Stimulated activated CD8-positive, alpha-beta memory T cell treated with anti-CD3 and anti-CD28 coated beads, Interleukin-12 subunit alpha, Interleukin-12 subunit beta, amount 100 ng/mL, for 4 hours (primary cell): ENCODE results near the gene ARAP2.

ENCODE experiments used
- DNase-seq: peaks from one replicate; pipeline ENCODE4 v3.0.0-alpha.2; 2020; ENCODE audit warnings: low read depth

Gene ARAP2

DNA sequence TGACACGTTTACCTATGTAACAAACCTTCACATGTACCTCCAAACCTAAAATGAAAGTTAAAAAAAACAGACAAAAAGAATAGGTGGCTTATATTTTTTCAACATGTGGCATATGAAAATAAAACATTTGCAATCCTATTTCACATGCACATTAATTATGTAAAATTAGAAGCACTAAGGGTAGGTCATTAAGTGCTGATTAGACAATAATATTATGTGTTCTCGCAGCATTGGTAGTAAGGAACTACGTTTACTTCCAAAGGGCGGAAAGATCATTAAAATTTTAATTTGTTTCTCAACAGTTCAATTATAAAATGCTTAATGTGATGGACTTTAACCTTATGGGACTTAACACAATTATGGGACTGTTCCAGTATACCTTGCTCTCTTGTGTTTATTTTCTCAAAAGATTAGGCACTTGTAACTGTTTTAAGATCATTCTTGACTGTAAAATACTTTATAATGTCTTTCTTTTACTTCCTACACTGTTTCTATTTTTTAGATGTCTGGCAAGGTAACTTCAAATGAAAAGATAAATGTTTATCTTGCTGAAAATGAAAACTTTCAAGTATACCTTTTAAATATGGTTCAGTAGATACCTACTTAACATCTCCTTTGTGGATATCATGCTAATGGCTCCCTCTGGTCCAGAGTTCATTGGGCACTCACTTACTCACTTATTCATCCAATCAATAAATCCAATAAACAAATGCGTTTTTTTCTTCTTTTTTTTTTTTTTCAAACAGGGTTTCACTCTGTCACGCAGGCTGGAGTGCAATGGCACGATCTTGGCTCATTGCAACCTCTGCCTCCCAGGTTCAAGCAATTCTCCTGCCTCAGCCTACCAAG, 202.0 kb downstream of the ARAP2 start:
- no peak for DNase-seq

DNA sequence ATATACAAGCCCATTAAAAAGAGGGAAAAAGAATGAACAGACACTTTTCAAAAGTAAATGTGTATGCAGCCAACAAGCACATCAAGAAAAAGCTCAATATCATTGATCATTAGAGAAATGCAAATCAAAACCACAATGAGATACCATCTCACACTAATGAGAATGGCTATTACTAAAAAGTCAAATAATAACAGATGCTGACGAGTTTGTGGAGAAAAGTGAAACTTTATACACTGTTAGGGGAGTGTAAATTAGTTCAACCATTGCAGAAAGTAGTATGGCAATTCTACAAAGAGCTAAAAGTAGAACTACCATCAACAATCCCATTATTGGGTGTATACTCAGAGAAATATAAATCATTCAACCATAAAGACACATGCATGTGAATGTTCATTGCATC, 203.0 kb downstream of the ARAP2 start:
- DNase-seq = no peak

DNA sequence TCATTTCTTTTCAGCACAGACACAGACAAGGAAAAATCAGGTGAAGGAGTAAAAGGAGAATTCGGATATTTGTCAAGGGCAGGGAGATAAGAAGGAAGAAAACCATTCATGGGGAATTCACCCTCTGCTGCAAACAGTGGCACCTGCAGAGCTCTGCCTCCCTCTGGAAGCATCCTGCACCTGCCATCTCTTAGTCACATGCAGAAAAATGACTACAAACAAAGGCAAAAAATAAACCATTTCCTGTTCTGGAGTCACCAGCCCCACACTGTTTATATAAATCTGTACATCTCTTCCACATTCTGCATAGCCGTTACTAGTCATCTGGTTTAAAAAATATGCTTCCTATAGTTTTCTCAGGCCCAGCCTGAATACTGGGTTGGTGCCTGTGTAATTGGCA, 205.3 kb downstream of the ARAP2 start:
- no peak for DNase-seq

DNA sequence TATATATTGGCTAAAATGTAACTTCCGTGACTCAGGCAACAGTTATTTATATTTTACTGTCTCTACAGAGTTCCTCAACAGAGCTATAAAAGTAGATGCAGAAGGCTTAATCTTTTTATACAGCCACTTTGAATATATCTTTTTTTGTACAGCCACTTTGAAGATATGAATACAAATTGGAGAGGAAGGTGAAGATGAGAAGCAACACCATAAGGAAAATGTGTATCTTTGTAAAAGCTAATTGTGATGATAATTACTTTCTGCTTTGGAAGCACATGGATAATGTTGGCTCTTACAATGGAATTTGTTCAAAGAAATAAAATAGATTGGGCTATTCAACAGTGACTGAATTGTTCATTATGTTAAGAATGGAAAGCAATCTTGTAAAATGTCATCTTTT, 205.8 kb downstream of the ARAP2 start:
- no peak for DNase-seq

DNA sequence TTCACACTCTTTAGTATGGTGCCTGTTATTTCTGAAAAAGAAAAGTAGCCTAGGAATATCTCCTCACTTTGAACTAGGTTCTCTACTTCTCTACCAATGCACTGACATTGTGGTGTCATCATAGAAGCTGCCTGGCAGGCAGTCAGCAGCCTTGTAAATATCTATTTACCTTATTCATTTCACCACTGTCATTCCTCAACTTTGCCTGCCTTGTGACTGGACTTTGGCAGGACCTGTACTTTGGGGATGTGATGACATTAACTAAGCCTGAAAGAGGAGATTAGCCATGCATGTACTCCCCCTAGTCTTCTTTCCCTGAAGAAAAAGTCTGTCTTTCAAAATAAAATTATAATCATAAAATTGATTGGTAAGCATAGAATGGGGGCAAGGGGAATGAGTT, 207.2 kb downstream of the ARAP2 start:
- DNase-seq = no peak

DNA sequence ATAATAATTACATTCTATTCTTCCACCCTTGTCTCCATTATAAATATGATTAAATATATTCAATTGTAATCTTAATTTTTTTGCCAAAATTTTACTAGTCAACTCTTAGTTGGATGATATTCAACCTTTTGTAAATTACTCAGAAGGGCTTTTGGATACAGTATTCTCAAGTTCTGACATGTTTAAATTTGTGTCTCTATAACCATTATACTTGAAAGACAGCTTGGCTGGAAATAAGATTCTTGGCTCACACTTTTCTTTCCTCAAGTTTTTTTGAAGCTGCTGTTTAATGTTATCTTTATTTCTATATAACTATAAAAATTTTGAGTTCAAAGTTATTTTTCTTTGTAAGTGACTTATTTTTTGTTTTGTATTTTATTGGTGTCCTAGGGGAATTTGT, 214.4 kb downstream of the ARAP2 start:
- no peak for DNase-seq

DNA sequence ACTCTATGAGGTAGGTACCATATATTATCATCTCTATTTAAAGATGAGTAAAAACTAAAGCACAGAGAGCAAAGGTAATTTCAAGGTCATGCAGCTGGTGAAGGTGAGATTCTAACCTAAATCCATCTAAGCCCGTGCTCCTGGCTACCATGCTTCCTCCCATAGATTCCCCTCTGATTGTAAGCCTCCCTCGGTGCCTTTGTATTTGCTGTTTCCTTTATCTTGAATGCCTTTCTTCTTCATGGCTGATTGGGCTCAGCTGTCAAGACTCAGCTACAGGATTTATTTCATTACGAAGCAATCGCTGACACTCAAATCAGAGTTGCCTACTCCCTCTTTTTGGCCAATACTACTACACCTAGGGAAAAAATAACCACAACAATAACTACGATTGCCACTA, 217.1 kb downstream of the ARAP2 start:
- DNase-seq = no peak

DNA sequence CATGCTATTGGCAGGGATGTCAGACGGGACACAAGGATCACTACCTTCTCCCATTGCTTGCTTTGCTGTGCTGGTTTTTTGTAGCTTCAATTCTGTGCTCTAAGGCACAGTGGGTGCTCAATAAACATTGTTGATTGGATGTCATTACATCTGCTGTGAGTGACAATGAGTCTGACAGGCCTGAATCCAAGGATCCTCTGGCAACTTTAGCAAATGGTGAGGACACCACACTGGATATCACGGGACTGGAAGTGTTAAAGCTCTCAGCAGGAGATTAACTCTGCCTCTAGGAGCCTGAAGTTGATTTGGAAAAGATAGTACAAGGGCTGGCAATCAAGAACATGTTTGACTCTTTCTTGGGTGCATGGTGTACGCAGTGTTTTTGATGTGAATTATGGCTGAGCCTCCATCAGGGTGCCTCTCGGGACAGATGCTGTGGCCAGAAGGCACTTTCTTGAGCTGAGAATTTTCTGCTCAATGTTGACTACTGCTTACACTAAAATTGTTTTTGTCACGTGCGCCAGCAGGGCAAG, 217.9 kb downstream of the ARAP2 start:
- DNase-seq = no peak

DNA sequence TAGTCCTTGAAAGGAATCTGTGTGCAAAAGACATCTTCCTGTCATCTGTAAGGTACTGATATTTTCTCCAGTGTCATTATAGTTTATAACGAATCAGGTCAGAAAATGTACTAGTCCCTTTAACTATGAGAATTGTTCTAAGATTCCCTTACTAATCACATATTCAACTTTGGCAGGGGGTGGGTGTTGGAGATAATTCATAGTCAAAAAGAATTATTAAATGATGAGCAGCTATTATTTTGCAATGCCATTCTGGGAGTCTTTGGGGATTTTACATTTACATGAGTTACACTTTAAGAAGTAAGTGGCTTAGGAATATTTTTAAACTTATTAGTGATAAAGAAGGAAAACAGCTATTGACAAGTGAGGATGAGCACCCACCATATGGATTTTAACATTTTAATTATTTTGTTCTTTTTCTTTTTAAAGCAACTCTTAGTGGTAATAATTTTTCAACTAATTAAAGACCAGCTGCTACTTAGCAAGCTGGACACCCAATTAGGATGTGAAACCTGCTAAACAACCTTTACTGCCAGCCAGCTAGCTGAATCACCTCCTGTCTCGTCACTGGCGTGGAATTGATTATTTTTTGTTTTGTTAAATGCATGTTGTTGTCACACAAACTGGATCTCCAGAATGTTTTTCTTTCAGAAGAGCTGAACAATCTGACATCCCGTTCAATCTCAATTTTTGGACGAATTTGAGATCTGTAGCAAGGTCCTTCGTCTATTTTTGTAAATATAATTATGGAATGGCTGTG, 219.2 kb downstream of the ARAP2 start:
- no peak for DNase-seq

DNA sequence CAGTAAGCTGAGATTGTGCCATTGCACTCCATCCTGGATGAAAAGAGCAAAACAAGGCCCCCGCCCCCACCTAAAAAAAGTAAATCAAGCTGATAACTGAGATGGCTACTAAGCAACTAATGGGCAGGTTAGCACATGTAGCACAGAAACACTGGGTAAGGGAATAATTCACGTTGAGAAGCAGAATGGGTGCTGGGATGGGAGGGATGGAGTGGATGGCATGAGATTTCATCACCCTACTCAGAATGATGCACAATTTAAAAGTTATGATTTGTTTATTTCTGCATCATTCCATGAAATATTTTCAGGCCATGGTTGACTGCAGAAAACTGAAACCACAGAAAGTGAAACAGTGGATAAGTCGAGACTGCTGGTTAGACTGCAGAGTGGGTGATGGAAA, 224.0 kb downstream of the ARAP2 start:
- DNase-seq = no peak
